Activated CD8-positive, alpha-beta T cell treated with anti-CD3 and anti-CD28 coated beads for 36 hours (primary cell): ENCODE data around the gene PHETA1. TPM values are rescaled to one million over a fixed set of nuclear protein-coding genes. Genes with fewer than 3 reads are reported as not detected.

Experiments
- ATAC-seq: fragments of 200-7000 bp; cut with Tn5 transposase; one replicate; pipeline ENCODE4 v1.10.0; 2021; ENCODE audit warnings: mild to moderate bottlenecking, moderate library complexity
- CTCF ChIA-PET: fragments of 350-600 bp; sonication (Branson Sonifier 250); formaldehyde crosslinking; loops from one replicate; lab custom pipeline; 2021; ENCODE audit warnings: antibody characterized with exemption; lab: Charles Lee
- POLR2A ChIA-PET: fragments of 350-600 bp; sonication (Branson Sonifier 250); formaldehyde crosslinking; loops from one replicate; lab custom pipeline; 2021; ENCODE audit warnings: antibody characterized with exemption; lab: Charles Lee
- DNase-seq: peaks from one replicate; pipeline ENCODE4 v3.0.0-alpha.2; 2020
- H3K27ac Mint-ChIP-seq: one replicate; pipeline ENCODE4 v1.8.0; 2021; ENCODE audit warnings: mild to moderate bottlenecking, mixed read lengths
- H3K27me3 Mint-ChIP-seq: one replicate; pipeline ENCODE4 v1.8.0; 2021; ENCODE audit warnings: mixed read lengths
- H3K36me3 Mint-ChIP-seq: one replicate; pipeline ENCODE4 v1.8.0; 2021; ENCODE audit warnings: low read depth, mixed read lengths
- H3K4me1 Mint-ChIP-seq: one replicate; pipeline ENCODE4 v1.8.0; 2021; ENCODE audit warnings: low read depth, mixed read lengths
- H3K4me3 Mint-ChIP-seq: one replicate; pipeline ENCODE4 v1.8.0; 2021; ENCODE audit warnings: mild to moderate bottlenecking, moderate library complexity, mixed read lengths
- H3K9me3 Mint-ChIP-seq: one replicate; pipeline ENCODE4 v1.8.0; 2021; ENCODE audit warnings: mixed read lengths
- intact Hi-C: fragments of 100-400 bp; cut with micrococcal nuclease; formaldehyde crosslinking; loops from one replicate; pipeline ENCODE4 v1.10.0; 2022
- total RNA-seq, 2 experiments: library from RNA; stranded (reverse); gene quantifications; one replicate each; pipeline ENCODE4 v1.2.3, GENCODE V29; 2021
- TF ChIP-seq, protein P1 (sequence below): fragments of 200-600 bp; IDR thresholded peaks from one replicate; pipeline ENCODE4 v1.8.0; 2022; ENCODE audit warnings: antibody characterized with exemption, mild to moderate bottlenecking

The PHETA1 gene
- total RNA-seq, 2 experiments from 2014 or later: 1.2 to 1.7 TPM

- H3K4me3 Mint-ChIP-seq: no peak overlapping the region
- intact Hi-C loops: no loop called here
- no peak overlapping the region for H3K27ac Mint-ChIP-seq
- H3K36me3 Mint-ChIP-seq: no peaks in the 10 kb centered on the region
- H3K9me3 Mint-ChIP-seq: no peaks in the 10 kb centered on the region
- TF ChIP-seq, protein P1, sequence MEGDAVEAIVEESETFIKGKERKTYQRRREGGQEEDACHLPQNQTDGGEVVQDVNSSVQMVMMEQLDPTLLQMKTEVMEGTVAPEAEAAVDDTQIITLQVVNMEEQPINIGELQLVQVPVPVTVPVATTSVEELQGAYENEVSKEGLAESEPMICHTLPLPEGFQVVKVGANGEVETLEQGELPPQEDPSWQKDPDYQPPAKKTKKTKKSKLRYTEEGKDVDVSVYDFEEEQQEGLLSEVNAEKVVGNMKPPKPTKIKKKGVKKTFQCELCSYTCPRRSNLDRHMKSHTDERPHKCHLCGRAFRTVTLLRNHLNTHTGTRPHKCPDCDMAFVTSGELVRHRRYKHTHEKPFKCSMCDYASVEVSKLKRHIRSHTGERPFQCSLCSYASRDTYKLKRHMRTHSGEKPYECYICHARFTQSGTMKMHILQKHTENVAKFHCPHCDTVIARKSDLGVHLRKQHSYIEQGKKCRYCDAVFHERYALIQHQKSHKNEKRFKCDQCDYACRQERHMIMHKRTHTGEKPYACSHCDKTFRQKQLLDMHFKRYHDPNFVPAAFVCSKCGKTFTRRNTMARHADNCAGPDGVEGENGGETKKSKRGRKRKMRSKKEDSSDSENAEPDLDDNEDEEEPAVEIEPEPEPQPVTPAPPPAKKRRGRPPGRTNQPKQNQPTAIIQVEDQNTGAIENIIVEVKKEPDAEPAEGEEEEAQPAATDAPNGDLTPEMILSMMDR: no peak
- H3K27me3 Mint-ChIP-seq: no peaks in the 10 kb centered on the region
- peaks cover 12% of the 10 kb centered on the region for H3K4me1 Mint-ChIP-seq
- DNase-seq (no peak), ATAC-seq (no peak)
- POLR2A ChIA-PET: interaction anchor here (1.1 kb wide), 1 partner anchor 319 kb away, joined by 3 read pairs; the partner anchor contains the start of genes ACAD10 and BRAP
- CTCF ChIA-PET: interaction anchor here (1.0 to 3.9 kb wide), 2 partner anchors 30 to 85 kb away, joined by 4 to 17 read pairs; no protein-coding TSS in a partner anchor
Measured at GRCh38 chr12:111366583-111366982, 2.3 kb downstream of the PHETA1 start.

DNA sequence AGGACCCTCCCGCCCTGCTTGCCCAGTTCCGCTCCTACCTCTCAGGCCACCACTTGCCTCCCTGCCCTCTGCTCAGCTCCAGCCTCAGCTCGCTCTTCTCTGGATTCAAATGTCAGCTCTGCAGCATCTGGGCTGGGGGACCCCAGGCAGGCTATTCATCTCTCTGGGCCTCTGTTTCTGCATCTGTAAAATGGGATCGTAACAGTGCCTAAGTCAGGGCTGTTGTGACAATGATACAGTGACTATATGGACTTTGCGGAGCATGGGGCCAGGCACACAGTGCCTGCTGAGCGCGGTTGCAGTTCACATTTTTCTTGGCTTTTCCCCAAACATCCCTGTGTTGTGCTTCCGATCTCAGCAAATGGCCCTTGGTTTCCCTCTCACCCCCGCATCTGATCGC lies 2.8 kb downstream of the PHETA1 start:
- CTCF ChIA-PET: interaction anchor here (1.0 to 3.9 kb wide), 3 partner anchors 30 to 86 kb away, joined by 4 to 17 read pairs (median 4); no protein-coding TSS in a partner anchor
- Mint-ChIP-seq H3K36me3 (no peaks in the 10 kb centered on the region), H3K9me3 (no peaks in the 10 kb centered on the region)

DNA sequence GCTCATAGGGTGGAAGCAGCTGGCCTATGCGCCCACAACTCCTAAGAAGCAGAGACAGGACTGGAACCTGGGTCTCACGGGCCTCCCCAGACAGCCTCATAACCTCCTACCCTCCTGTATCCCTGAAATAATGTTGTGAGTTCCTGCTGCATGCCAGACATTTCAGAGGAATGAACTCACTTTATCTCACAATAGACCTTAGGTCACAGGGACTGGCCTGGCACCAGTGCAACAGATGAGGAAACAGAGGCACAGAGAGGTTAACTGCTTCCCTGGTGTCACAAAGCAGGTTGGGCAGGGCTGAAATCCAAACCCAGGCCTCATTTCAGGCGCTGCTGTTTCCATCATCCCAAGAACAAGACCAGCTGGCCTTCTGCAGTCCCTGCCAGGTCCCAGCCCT lies 5.3 kb downstream of the PHETA1 start:
- peaks cover 25% of the 10 kb centered on the region for H3K4me1 Mint-ChIP-seq
- H3K9me3 Mint-ChIP-seq: no peaks in the 10 kb centered on the region
- no peak overlapping the region for H3K4me3 Mint-ChIP-seq
- DNase-seq (no peak), ATAC-seq (no peak)
- ChIA-PET POLR2A (no interaction called here), CTCF (no interaction called here)
- TF ChIP-seq, protein P1: no peak
- no peaks in the 10 kb centered on the region for H3K36me3 Mint-ChIP-seq
- intact Hi-C loops: no loop called here
- H3K27me3 Mint-ChIP-seq: peaks cover 7% of the 10 kb centered on the region
- no peak overlapping the region for H3K27ac Mint-ChIP-seq

More for the DNA sequence above, 2.8 kb downstream of the PHETA1 start:
- POLR2A ChIA-PET: interaction anchor here (1.1 kb wide), 1 partner anchor 319 kb away, joined by 3 read pairs; the partner anchor contains the start of genes ACAD10 and BRAP
- H3K27ac Mint-ChIP-seq: no peak overlapping the region
- no peak for ATAC-seq
- peaks cover 15% of the 10 kb centered on the region for H3K4me1 Mint-ChIP-seq
- H3K4me3 Mint-ChIP-seq: no peak overlapping the region
- intact Hi-C loops: no loop called here
- DNase-seq: no peak
- TF ChIP-seq, protein P1: no peak
- H3K27me3 Mint-ChIP-seq: no peaks in the 10 kb centered on the region

GRCh38 chr12:111362687-111363475 lies 6.0 kb downstream of the PHETA1 start:
- no peaks in the 10 kb centered on the region for H3K36me3 Mint-ChIP-seq
- ChIA-PET POLR2A (no interaction called here), CTCF (no interaction called here)
- H3K4me3 Mint-ChIP-seq: no peak overlapping the region
- ATAC-seq (no peak), DNase-seq (no peak)
- H3K27ac Mint-ChIP-seq: no peak overlapping the region
- TF ChIP-seq, protein P1: no peak
- intact Hi-C loops: no loop called here
- H3K27me3 Mint-ChIP-seq: peaks cover 7% of the 10 kb centered on the region
- H3K4me1 Mint-ChIP-seq: peaks cover 27% of the 10 kb centered on the region
- H3K9me3 Mint-ChIP-seq: no peaks in the 10 kb centered on the region
